ENCODE data around the gene PNP.

Gene PNP

GRCh38 chr14:20455355-20456300 is 13.6 kb upstream of the PNP start:
- peak; percentile 83 for DNase-seq

GRCh38 chr14:20456971-20457370 is 12.2 kb upstream of the PNP start:
- no peak for DNase-seq

- no peak for DNase-seq
These were observed 11.0 kb upstream of the PNP start for GRCh38 chr14:20458031-20458789.

- no peak for DNase-seq
These were observed 8.6 kb upstream of the PNP start for GRCh38 chr14:20460458-20461224.

GRCh38 chr14:20461225-20462141 is 7.7 kb upstream of the PNP start, which contains the start of gene PIP4P1:
TSS of gene PIP4P1 (minus strand) at chr14:20461434. CDS start at chr14:20461325, 109 bp downstream.
- DNase-seq, result peak; percentile 100

- no peak for DNase-seq
These were observed 403 bp upstream of the PNP start for GRCh38 chr14:20468764-20469241.

GRCh38 chr14:20469890-20470602 is 840 bp downstream of the PNP start:
- peak; percentile 76 for DNase-seq

GRCh38 chr14:20470603-20470901 is 1.3 kb downstream of the PNP start:
- peak; percentile 29 for DNase-seq

GRCh38 chr14:20472536-20473169 is 3.4 kb downstream of the PNP start:
- no peak for DNase-seq

GRCh38 chr14:20476776-20477175 is 7.6 kb downstream of the PNP start:
- DNase-seq, result no peak

GRCh38 chr14:20477211-20477876 is 8.1 kb downstream of the PNP start:
- peak; percentile 80 for DNase-seq

- DNase-seq, result no peak
These were observed 9.7 kb downstream of the PNP start for GRCh38 chr14:20478894-20479293.

GRCh38 chr14:20482382-20482781 is 13.2 kb downstream of the PNP start:
- DNase-seq, result no peak

- no peak for DNase-seq
These were observed 16.7 kb downstream of the PNP start for GRCh38 chr14:20485900-20486299.

- no peak for DNase-seq
These were observed 17.6 kb downstream of the PNP start for GRCh38 chr14:20486684-20487395.

- DNase-seq, result no peak
These were observed 18.2 kb downstream of the PNP start for GRCh38 chr14:20487396-20487725.

GRCh38 chr14:20489093-20489994 is 20.1 kb downstream of the PNP start:
- DNase-seq, result peak; percentile 9

GRCh38 chr14:20490563-20490962 is 21.4 kb downstream of the PNP start:
- DNase-seq, result no peak

- no peak for DNase-seq
These were observed 23.3 kb downstream of the PNP start for GRCh38 chr14:20492486-20492885.

Measured in EL (cell line).